Ovary (tissue), 9 donors: ENCODE data around the gene CCDC80. TPM values are rescaled to one million over a fixed set of nuclear protein-coding genes. Genes with fewer than 3 reads are reported as not detected.

Source experiments
- DNase-seq, 5 donors: peaks; one replicate each; pipeline ENCODE4 v3.0.0-alpha.2; 2019 to 2020
- H3K27ac ChIP-seq, 2 donors: fragments of 200-600 bp; one replicate each; pipeline versions ENCODE4 v1.5.1 to v1.8.0; 2019 to 2022
- H3K27me3 ChIP-seq: fragments of 200-600 bp; one replicate; pipeline ENCODE4 v1.8.0; 2022
- H3K36me3 ChIP-seq: fragments of 200-600 bp; sonication (generic); one replicate; pipeline ENCODE4 v1.5.1; 2019
- H3K4me1 ChIP-seq: one replicate; pipeline ENCODE4 v1.8.1; 2013; ENCODE audit warnings: mild to moderate bottlenecking, moderate library complexity; ENCODE audit not compliant: insufficient read depth
- H3K4me3 ChIP-seq: fragments of 200-600 bp; sonication (generic); one replicate; pipeline ENCODE4 v1.5.1; 2017
- H3K9me3 ChIP-seq, 2 donors: fragments of 200-600 bp in 1 of 2; sonication (generic) in 1 of 2; one replicate each; pipeline versions ENCODE4 v1.5.1 to v1.8.1; 2013 to 2019; ENCODE audit warnings: mild to moderate bottlenecking in 1 of 2, moderate library complexity in 1 of 2
- CTCF ChIP-seq, 3 donors: fragments of 450-650 bp in 2 of 3; fragments of 200-600 bp in 1 of 3; IDR thresholded peaks; one replicate each; pipeline versions ENCODE4 v1.5.1 to v1.8.0; 2016 to 2022; ENCODE audit warnings: antibody characterized with exemption in 3 of 3, mild to moderate bottlenecking in 1 of 3
- EP300 ChIP-seq: sonication (generic); formaldehyde crosslinking; IDR thresholded peaks from one replicate; pipeline ENCODE4 v1.6.1; 2017; ENCODE audit warnings: antibody characterized with exemption
- POLR2A ChIP-seq: fragments of 450-650 bp; IDR thresholded peaks from one replicate; pipeline ENCODE4 v1.6.1; 2017; ENCODE audit warnings: antibody characterized with exemption, mild to moderate bottlenecking, moderate library complexity
- WGBS, 3 donors: extraction: QIAGEN DNeasy Blood & Tissue Kit in 1 of 3; methylation state at CpG; one replicate each; pipeline versions ENCODE4 v1.1.5 to v1.1.7; 2013 to 2017; 5-methylcytosine and 5-hydroxymethylcytosine counted together
- intact Hi-C, 4 donors: fragments of 100-400 bp; cut with DNase I; formaldehyde crosslinking; loops; one replicate each; pipeline versions ENCODE4 v1.11.0 to v1.15.1; 2022 to 2023
- polyA plus RNA-seq, 2 donors: library from polyadenylated mRNA; stranded (reverse); fragments of 200-250 nt in 1 of 2; fragments of 350-450 nt in 1 of 2; fragmentation: Illumina TruSeq in 1 of 2; extraction: RNeasy Lipid Tissue Mini Kit (QIAGEN cat#74804) in 1 of 2; gene quantifications; one replicate each; pipeline ENCODE4 v1.2.3, GENCODE V29; 2013 to 2014
- total RNA-seq, 7 donors: library from RNA; depleted of rRNA in 2 of 7; stranded (reverse); fragments of >200 nt in 2 of 7; fragmentation: NEBNext Ultra II Directional in 3 of 7; extraction: Animal tissue kit (Norgen Biotek cat#: 25700) in 3 of 7; gene quantifications; one replicate each; pipeline versions ENCODE4 v1.1.0 to v1.2.4, GENCODE V29; 2016 to 2023
- donor health status: DM: no; HTN: no; CAD: no; lungs with moderate emphysema.
- donor health status: DM: no; HTN: no; CAD: no.
- donor health status: Bipolar disorder and iron deficiency.
- donor health status: DM: yes; HTN: yes; CAD: no.
- donor health status: DM: no; HTN: no; CAD: no.
- donor health status: DM: yes; HTN: yes; CAD: no.

CCDC80 gene
- total and polyA plus RNA-seq, 9 donors, result 13.2 to 539 (median 92.2) TPM

GRCh38 chr3:112675349-112675748 is 34.4 kb upstream of the CCDC80 start:
- WGBS, 3 donors, result 16 to 27% (median 21%) methylated on average over 6 of the region's 6 CpGs
- H3K27ac ChIP-seq, result no peak overlapping the region
- H3K9me3 ChIP-seq, result no peaks in the 10 kb centered on the region
- no peaks in the 10 kb centered on the region for H3K27me3 ChIP-seq
- no peak overlapping the region for H3K4me3 ChIP-seq
- peak in 1 of 5 donors; percentile 37 for DNase-seq
- H3K36me3 ChIP-seq, result no peaks in the 10 kb centered on the region
- peaks cover 1% of the 10 kb centered on the region for H3K4me1 ChIP-seq
- TF ChIP-seq POLR2A (no peak), EP300 (no peak), CTCF (IDR thresholded peaks at IDR 0.05) (no peak)
- intact Hi-C loops, result no loop called here

GRCh38 chr3:112672716-112673541 is 32.0 kb upstream of the CCDC80 start:
- H3K4me1 ChIP-seq, result peaks cover 1% of the 10 kb centered on the region
- H3K4me3 ChIP-seq, result no peak overlapping the region
- TF ChIP-seq CTCF (IDR thresholded peaks at IDR 0.05), result no peak
- TF ChIP-seq POLR2A, result no peak
- TF ChIP-seq EP300, result no peak
- no peak overlapping the region for H3K27ac ChIP-seq
- no peaks in the 10 kb centered on the region for H3K9me3 ChIP-seq
- H3K27me3 ChIP-seq, result no peaks in the 10 kb centered on the region
- DNase-seq, result no peak
- intact Hi-C loops, result no loop called here
- WGBS, 3 donors, result 77 to 86% (median 82%) methylated on average over 5 of the region's 5 CpGs
- no peaks in the 10 kb centered on the region for H3K36me3 ChIP-seq

DNA sequence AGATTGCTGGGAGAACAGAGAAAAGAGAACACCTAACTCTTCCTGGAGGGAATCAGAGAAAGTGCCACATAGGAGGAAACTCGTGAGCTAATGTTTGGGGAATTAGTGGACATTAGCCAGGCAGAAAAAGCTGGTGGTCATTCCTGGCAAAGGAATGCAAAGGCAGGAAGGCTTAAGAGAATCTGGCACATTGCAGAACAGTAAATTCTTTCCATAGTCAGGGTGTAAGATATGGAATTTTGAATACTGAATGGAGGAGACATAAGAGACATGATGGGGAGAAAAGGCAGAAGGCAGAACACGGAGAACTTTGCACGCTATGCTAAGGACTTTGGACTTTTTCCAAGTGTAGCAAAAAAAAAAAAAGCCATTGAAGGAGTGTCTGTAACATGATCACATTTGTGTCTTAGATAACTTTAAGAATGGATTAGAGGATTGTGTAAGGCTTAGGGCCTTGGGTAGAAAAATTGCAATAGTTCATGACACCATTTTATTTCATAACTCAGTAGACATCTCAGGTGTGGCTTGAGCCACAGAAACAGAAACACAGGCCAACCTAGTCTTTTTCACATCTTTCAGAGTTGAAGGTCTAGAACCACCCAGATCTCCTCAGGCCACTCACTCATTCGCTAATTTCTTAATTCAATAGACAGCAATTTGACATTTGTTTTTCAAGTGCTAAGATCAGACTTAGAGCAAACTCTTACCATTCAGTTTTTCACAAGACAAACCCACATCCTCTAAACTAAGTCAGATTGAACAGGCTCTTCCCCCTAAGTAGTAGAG is 31.2 kb upstream of the CCDC80 start:
- DNase-seq, result no peak

More for the DNA sequence above, 31.2 kb upstream of the CCDC80 start:
- intact Hi-C loops, result no loop called here
- Histone ChIP-seq H3K4me3 (no peak overlapping the region), H3K36me3 (no peaks in the 10 kb centered on the region), H3K9me3 (no peaks in the 10 kb centered on the region), H3K27ac (no peak overlapping the region), H3K27me3 (no peaks in the 10 kb centered on the region), H3K4me1 (peaks cover 1% of the 10 kb centered on the region)
- 40 to 51% (median 42%) methylated on average over 4 of the region's 4 CpGs for WGBS, 3 donors
- TF ChIP-seq CTCF (IDR thresholded peaks at IDR 0.05), result no peak
- no peak for TF ChIP-seq EP300
- no peak for TF ChIP-seq POLR2A
